ENCODE data around the gene HYLS1. TPM values are rescaled to one million over a fixed set of nuclear protein-coding genes. Genes with fewer than 3 reads are reported as not detected.

Gene HYLS1
- total and polyA plus RNA-seq, 2 experiments from 2014 or later, result 14.6 to 25.7 TPM

DNA sequence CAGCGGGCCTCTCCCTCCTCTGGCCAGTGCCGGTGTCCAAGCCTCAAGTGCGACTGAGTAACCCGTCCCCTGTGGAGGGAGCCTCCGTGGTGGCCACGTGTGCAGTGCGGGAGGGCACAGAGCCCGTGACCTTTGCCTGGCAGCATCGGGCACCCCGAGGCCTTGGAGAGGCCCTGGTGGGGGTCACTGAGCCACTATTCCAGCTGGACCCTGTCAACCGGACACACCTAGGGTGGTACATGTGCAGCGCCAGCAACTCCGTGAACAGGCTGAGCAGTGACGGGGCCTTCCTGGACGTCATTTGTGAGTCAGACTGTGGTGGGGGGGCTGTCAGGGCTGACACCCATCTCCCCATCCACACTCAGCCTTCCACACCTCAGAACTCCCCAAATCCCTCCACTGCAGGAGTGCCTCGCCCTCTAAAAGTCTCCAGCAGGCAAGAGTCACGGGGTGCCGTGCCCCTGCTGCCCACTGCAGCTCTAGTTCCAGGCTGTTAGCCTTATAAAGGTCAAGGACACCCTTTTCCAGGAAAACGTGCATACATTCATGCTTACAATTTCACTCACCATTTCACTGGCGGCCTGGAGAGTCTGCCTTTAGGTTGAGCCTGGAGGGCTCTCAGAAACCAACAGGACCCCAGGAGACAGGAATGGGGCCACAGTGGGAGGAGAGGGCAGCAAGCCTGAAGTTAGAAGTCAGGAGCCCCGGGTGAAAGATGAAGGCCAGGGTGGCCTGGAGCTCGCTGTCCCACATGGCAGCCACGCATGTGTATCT is 61.0 kb downstream of the HYLS1 start:
- no peak for ATAC-seq
- Mint-ChIP-seq H3K36me3 (ENCODE audit: low read depth) (no peaks in the 10 kb centered on the region; the same call in 2 of the 3 replicates), H3K4me1 (peaks cover 9% of the 10 kb centered on the region), H3K27ac (no peak overlapping the region), H3K27me3 (ENCODE audit: insufficient read depth, low read depth, poor library complexity) (peaks cover 7% of the 10 kb centered on the region), H3K4me3 (no peak overlapping the region), H3K9me3 (no peaks in the 10 kb centered on the region)
- no peak for DNase-seq (ENCODE audit: low spot score)
- Histone ChIP-seq H3K27ac (ENCODE audit: low read depth) (no peak overlapping the region), H3K36me3 (ENCODE audit: insufficient read depth) (no peaks in the 10 kb centered on the region), H3K27me3 (ENCODE audit: insufficient read depth) (no peaks in the 10 kb centered on the region), H3F3A (replicated peaks; ENCODE audit: low read depth) (no peaks in the 10 kb centered on the region), H3K79me2 (replicated peaks; ENCODE audit: insufficient read depth) (no peaks in the 10 kb centered on the region), H4K20me1 (replicated peaks; ENCODE audit: insufficient read depth) (no peaks in the 10 kb centered on the region), H3K4me3 (no peak overlapping the region), H3K4me2 (no peak overlapping the region), H3K9me2 (ENCODE audit: insufficient read depth) (no peaks in the 10 kb centered on the region), H2AFZ (no peak overlapping the region), H3K4me1 (ENCODE audit: insufficient read depth) (no peaks in the 10 kb centered on the region)
- no peak for TF ChIP-seq POLR2AphosphoS5 (IDR thresholded peaks at IDR 0.05; ENCODE audit: low read depth)
- TF ChIP-seq NANOG (IDR thresholded peaks at IDR 0.05; ENCODE audit: borderline replicate concordance), result no peak
- no peak for TF ChIP-seq JUNB (IDR thresholded peaks at IDR 0.05; ENCODE audit: unreplicated experiment)
- TF ChIP-seq, protein P1, sequence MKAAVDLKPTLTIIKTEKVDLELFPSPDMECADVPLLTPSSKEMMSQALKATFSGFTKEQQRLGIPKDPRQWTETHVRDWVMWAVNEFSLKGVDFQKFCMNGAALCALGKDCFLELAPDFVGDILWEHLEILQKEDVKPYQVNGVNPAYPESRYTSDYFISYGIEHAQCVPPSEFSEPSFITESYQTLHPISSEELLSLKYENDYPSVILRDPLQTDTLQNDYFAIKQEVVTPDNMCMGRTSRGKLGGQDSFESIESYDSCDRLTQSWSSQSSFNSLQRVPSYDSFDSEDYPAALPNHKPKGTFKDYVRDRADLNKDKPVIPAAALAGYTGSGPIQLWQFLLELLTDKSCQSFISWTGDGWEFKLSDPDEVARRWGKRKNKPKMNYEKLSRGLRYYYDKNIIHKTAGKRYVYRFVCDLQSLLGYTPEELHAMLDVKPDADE (IDR thresholded peaks at IDR 0.05), result no peak

- Histone ChIP-seq H3F3A (replicated peaks; ENCODE audit: low read depth) (no peaks in the 10 kb centered on the region), H2AFZ (no peak overlapping the region), H3K27ac (ENCODE audit: low read depth) (no peak overlapping the region), H3K4me1 (ENCODE audit: insufficient read depth) (no peaks in the 10 kb centered on the region), H4K20me1 (replicated peaks; ENCODE audit: insufficient read depth) (no peaks in the 10 kb centered on the region), H3K9me2 (ENCODE audit: insufficient read depth) (no peaks in the 10 kb centered on the region), H3K79me2 (replicated peaks; ENCODE audit: insufficient read depth) (no peaks in the 10 kb centered on the region), H3K36me3 (ENCODE audit: insufficient read depth) (no peaks in the 10 kb centered on the region), H3K27me3 (ENCODE audit: insufficient read depth) (no peaks in the 10 kb centered on the region), H3K4me2 (no peak overlapping the region), H3K4me3 (no peak overlapping the region)
- Mint-ChIP-seq H3K4me3 (no peak overlapping the region), H3K4me1 (peaks cover 9% of the 10 kb centered on the region), H3K36me3 (ENCODE audit: low read depth) (no peaks in the 10 kb centered on the region; the same call in 2 of the 3 replicates), H3K27ac (peak overlapping the region; percentile 67; the same call in 1 of the 2 replicates), H3K9me3 (no peaks in the 10 kb centered on the region), H3K27me3 (ENCODE audit: insufficient read depth, low read depth, poor library complexity) (peaks cover 3% of the 10 kb centered on the region)
- ATAC-seq (no peak), DNase-seq (ENCODE audit: low spot score) (no peak)
- TF ChIP-seq ZNF331 (CRISPR knock-in tag; IDR thresholded peaks at IDR 0.05; ENCODE audit: low read depth) (no peak), JUNB (IDR thresholded peaks at IDR 0.05; ENCODE audit: unreplicated experiment) (no peak), NANOG (IDR thresholded peaks at IDR 0.05; ENCODE audit: borderline replicate concordance) (no peak), POLR2AphosphoS5 (IDR thresholded peaks at IDR 0.05; ENCODE audit: low read depth) (no peak), ZNF114 (CRISPR knock-in tag; IDR thresholded peaks at IDR 0.05) (no peak)
- TF ChIP-seq, protein P1 (IDR thresholded peaks at IDR 0.05), result no peak
- TF ChIP-seq, protein P2, sequence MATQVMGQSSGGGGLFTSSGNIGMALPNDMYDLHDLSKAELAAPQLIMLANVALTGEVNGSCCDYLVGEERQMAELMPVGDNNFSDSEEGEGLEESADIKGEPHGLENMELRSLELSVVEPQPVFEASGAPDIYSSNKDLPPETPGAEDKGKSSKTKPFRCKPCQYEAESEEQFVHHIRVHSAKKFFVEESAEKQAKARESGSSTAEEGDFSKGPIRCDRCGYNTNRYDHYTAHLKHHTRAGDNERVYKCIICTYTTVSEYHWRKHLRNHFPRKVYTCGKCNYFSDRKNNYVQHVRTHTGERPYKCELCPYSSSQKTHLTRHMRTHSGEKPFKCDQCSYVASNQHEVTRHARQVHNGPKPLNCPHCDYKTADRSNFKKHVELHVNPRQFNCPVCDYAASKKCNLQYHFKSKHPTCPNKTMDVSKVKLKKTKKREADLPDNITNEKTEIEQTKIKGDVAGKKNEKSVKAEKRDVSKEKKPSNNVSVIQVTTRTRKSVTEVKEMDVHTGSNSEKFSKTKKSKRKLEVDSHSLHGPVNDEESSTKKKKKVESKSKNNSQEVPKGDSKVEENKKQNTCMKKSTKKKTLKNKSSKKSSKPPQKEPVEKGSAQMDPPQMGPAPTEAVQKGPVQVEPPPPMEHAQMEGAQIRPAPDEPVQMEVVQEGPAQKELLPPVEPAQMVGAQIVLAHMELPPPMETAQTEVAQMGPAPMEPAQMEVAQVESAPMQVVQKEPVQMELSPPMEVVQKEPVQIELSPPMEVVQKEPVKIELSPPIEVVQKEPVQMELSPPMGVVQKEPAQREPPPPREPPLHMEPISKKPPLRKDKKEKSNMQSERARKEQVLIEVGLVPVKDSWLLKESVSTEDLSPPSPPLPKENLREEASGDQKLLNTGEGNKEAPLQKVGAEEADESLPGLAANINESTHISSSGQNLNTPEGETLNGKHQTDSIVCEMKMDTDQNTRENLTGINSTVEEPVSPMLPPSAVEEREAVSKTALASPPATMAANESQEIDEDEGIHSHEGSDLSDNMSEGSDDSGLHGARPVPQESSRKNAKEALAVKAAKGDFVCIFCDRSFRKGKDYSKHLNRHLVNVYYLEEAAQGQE (IDR thresholded peaks at IDR 0.05; ENCODE audit: unreplicated experiment), result no peak
These were observed 62.1 kb downstream of the HYLS1 start for GRCh38 chr11:125949271-125950177.

Data from GM23338 (cell line).